HG02981 (cell line): ENCODE results near the gene LHX2.

ENCODE experiments used
- ATAC-seq: cut with Tn5 transposase; IDR thresholded peaks from one replicate; pipeline ENCODE4 v1.9.1; 2021; ENCODE audit warnings: mild to moderate bottlenecking, moderate library complexity; ENCODE audit not compliant: unreplicated experiment

LHX2 gene

DNA sequence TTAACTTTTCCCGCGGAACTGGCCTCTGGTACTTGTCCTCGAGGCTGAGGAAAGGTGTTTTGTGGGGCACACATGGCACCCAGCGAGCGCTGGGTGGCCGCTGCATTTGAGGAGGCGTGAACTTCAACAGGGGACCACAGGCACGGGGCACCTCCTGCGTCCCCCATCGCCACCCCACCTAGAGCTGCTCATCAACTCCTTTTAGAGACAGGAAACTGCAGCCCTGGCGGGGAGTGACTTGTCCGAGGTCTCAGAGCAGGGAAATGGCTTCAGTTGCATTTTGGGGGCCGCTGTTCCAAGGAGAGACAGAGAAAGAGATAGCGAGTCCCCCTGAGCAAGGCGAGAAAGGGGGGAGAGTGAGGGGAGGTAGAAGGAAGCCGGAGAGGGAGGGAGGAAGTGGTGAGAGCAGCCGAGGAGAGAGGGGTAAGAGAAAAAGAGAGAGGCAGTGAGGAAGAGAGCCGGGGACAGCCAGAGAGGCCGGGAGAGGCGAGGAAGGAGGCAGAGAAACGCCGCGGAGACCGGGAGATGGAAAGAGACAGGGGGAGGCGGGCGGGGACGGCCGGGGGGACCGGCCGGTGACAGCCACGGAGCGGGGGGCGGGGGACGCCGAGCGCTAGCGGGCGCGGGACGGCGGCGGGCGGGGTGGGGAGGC lies 12.5 kb upstream of the LHX2 start:
- ATAC-seq, result no peak

DNA sequence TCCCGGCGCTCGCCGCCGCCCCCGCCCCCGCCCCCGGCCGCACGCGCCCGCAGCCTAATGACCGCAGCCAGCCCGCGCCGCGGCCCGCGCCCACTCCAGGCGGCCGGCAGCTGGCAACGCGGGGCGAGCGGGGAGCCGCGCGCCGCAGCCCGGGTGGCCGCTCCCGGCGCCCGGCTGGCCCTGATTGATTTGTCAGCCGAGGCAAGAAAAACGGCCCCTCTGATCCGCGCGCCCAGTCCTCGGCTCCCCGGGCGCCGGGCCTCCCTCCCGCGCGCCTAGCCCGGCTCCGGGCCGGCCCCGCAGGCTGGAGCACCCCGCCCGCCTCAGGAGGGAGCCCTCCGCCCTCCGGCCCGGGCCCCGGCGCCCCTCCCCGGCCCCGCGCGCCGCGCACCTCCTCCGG lies 11.9 kb upstream of the LHX2 start:
- ATAC-seq, result no peak

DNA sequence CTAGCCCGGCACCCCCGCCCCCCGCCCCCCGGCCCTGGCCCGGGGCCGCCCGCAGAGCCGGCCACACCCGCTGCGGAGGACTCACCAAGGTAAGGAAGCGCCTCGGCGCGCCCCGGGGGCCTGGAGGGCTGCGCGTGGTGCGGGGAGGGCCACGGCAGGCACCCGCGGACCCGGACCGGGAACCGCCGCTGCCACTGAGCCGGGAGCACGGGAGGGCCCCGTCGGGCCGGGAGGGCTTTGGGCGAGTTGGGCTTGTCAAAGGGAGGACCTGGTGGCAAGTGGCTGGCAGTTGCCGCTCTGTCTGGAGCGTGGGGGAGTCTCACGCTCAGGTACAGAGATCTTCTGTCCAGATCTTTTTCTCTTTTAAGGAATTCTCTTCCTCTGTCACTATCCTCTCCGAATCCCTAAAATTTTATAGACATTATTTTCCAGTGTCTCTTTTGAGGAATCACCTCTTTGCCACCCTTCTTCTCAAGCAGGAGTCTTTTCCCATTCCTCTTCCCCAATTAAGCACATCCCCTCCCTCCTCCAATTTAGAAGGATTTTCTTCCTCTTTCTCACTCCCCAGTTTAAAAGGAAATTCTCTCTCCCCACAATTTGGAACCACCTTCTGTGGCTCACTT lies 11.3 kb upstream of the LHX2 start:
- no peak for ATAC-seq

DNA sequence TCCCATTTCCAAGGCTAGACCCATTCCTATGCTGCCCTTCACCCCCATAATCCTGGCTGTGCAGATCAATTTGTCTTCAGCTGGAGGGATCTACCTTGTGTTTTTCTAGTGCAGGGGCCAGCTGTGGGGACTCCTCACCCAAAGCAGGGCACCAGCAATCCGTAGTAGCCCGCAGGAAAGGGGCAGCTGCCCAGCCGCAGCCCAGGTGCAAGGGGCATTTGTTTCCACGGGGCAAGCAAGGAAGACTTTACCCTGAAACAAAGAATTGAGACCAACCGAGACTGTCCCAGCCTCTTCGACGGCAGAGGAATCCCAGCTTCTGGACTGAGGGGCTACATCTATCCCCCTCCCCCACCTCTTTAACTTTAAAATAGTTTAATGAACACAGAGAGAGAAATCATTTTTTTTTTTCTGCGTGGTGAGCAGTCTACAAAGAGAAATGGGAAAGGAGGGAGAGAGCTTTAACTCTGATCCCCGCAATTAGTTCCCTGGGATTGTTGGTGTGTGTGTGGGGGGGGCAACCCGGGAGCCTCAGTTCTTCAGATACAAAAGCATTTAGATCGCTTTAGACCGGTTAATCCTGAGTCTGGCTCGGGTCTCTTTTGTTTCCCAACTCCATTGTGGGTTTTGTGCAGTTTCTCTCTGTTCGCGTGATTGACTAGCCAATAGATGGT lies 10.6 kb upstream of the LHX2 start:
- ATAC-seq, result no peak

DNA sequence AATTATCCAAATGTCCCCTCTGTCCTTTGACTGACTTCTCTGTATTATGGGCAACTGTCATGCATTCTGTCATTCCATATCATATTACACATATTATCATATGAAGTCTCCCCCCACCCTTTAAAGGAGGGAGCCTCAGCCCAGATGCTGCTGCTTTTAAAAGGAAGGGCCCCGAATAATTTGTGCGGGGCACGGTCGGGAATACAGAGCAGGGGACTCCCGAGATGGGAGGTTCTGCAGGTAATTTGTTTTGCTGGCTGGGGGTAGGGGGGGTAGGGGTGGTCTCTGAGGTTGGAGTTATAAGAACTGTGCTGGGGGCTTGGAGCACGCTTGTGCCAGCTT lies 10.1 kb upstream of the LHX2 start:
- no peak for ATAC-seq

DNA sequence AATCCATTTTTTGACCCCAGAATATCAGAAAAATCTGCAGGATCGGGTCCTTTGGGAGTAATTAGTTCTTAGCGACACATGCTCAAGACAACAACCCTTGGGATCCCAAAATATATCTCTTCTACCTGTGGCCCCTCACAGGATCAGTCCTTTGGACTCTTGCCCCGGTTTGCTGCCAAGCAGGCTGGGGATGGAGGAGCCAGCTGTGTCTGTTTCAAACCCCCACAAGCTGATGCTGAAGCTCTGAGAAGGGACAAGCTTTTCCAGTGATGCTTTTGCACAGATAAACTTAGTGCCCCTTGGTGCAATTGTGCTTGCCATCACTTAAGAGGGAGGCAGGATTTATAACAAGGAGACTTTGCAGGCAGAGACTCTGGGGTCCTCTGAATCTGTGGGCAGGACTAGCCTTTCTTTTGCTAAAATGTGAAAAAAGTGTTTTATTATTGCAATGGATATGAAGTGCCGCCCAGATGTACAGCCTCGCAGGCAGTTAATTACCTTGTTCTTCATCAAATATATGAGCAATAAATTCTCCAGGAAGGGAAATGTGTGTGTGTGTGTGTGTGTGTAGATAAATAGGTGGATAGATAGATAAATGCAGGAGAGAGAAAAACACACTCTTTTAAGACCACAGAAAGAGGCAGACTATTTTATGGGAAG lies 9.6 kb upstream of the LHX2 start:
- ATAC-seq, result no peak

DNA sequence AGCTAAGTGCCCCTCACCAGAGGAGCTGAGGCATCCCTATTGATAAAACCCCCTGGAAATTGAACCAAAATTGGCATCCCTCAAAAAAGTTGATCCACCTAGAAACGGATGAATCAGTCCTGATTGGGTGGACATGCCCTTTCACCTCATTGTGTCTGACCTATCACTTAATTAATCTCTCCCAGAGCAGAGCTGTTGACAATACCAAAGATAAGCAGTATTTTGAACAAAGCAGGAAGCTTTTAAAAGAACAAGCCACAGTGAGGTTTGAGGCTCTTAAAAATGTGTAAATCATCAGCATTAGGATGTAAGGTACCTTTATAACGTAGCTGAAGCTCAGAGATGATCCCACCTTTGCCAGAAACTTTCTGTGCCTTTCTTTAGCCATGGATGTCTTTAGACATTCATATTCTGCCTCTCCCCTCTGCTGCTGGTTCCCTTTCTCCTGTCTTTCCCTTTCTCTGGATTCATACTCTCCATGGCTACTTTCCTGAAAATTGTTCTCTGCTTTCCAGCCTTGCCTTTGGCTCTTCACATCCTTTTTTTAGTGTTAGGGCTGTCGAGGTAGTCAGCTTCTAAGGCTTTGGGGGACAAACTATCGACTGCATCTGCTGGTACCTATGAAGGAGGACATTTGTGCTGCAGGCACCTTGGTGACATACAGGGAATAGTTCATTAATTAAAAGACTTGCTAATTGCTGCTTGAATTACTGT lies 7.8 kb upstream of the LHX2 start:
- no peak for ATAC-seq

DNA sequence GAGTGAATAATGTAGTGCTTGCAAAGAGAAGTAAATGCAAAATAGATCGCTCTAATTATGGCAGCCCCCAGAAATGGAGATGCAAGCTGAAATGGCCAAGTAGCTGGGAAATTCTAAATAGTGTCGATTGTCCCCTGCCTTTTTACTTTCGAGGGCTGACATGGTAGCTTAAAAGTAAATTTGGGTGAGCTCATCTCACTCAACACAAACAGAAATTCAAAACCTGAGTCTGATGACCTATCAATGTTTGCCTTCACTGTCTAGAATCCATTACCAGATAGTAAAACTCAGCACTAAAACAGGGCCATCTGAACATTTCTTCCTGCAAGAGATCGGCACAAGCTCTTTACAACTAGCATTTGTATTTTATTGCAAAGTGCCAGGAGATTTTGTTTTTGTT lies 7.0 kb upstream of the LHX2 start:
- no peak for ATAC-seq

DNA sequence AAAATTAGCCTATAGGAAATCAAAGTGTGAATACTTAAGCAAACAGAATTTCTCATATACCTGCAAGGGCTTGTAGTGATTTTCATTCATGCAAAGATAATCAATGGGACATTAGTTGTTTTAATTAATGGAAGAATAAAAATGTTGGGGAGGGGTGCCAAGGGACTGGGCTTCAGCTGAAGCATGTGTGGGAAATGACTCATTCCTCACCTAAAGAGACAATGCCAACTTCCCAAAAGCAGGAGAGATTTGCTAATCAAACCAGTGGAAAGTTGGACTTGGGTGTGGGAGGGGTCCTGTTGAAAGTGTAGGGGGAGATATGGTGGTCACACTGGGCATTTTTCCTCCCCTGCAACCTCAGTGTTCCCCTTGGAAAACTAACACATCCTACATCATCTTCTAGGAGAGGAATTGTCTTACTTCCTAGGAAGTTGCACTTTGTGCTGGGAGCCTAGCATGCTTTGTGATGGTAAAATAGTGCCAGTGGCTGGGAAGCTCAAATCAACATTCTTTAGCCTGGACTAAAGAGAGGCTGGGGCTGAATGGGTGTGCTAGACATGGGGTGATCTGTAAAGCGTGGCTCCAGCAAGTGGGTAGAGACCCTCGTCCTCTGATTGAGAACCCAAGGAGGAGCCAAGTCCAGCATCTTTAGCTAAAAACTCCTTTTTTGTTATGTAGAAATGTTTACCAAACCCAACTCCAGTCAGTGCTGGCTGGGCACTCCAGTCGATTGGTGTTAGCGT lies 6.4 kb upstream of the LHX2 start:
- no peak for ATAC-seq

DNA sequence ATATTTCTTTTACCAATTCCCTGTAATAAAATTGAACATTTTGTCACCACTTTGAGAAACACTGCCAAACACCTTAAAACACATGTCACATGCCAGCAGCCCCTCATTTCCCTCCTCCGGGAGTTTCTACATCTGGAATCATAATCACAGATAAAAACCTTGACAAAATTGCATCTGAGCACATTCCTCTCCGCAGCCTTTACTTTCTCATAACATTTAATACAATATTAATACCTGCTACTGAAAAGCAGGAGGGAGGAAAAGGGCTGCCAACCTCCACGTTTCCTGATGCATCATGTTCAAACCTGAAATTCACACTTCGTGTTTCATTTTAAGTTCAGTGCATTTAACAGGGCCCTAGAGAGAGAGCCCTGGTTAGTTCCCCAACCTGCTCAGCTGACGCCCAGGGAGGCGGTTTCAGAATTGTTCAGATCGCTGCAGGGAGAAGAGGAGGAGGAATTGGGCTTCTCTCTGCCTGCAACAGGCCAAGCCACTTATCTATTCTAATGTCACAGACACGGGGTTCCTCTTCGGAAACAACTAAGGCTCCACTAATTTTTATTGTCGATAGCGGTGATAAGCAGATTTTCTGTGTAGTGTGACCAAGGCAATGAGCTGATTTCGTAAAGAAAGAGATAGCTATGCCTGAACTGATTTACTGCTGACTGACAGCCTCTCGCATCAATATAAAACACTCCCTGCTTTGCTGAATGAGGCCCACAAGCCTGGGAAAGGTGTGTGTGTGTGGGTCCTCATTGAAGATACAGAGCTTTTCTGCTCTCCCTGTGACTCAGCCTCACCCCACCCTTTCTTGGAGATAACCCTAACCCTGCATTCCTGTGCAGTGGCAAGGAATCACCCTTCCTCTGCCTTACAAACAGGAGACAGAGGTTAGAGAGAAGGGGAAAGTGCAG lies 4.9 kb upstream of the LHX2 start:
- ATAC-seq, result no peak

DNA sequence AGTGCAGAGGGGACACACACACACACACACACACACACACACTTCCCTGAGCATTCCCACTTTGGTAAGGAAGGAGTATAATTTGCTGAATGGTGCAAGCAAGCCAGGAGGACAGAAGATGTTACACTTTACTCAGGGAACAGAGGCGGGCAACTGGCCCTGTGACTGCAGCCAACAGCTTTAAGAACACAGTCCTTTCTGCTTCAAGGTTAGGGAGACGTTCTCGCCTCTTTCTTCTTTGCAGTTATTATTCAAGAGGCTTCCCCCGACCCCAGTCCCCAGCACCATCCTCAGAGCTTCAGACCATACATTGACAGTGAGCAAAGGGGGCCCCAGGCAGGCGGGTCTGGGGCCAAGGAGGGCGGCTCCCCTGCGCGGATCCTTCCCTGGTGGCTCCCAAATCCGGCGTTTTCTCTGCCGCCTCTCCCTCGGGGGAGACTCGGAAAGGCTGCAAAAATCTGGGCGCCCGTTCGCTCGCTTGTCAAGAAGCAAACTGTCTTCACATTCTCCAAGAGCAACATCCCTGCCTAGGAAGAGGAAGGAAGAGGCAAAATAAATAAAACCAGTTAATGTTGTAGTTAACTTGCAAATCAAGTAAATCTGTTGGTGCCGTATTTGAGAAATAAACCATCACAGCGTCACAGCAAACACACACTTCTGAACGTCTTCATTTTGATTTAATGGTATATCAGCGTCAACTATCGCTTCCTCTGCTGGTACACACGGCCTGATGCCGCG lies 3.8 kb upstream of the LHX2 start:
- ATAC-seq, result no peak

DNA sequence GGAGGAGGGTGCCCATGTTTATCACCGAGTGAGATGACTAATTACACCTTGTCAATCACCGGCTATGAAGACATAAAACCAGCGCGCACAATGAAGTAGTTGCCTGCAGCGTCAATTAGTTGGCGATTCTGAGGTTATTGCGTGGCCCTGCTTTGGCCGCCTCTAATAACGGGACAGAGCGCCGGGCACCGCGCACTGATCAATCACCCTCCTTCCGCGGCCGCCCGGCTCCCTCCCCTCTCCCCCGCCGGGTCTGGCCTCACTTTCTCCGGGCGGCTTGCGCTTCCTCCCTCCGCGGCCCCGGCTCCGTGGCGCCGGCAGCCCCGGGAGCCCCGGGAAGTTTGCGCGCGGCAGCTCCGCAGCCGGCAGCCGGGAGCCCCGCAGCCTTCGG lies 3.3 kb upstream of the LHX2 start:
- no peak for ATAC-seq

DNA sequence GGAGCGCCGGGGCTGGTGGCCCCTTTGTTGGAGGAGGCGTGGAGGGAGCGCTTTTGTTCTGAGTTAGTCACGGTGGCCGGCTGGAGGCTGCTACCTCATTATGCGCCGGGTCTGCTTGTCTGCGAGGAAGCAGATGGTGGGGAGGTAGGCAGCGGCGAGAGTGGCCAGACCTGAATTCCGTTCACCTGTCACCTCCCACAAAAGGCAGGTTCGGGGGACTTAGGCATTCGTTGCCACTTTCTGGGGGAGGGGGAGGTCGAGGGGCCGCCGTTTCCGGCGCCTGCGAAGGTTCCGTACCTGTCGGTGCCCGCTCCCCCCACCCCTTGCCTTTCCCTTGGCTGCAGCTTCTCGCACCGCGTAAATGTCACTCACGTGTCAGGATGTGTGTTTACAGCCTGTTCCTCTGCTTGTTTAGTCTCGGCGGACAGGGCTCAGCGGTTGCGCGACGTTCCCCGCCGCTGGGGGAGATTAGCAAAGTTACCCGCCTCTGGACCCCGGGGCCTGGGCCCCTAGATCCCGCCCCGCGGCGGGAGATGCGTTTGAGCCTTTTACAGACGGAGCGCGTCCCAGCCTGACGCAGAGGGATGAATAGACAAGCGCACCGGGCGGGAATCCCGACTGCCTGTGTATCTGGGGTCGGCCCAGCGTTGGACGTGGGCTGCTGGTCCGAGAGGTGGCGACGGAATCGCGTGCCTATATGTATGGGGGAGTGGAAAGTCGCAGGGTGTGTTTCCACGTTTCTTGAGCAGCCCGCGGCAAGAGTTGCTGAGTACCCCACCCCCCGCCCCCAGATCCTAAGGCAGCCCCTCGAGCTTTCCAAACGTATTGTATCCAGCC lies 2.7 kb upstream of the LHX2 start:
- no peak for ATAC-seq

DNA sequence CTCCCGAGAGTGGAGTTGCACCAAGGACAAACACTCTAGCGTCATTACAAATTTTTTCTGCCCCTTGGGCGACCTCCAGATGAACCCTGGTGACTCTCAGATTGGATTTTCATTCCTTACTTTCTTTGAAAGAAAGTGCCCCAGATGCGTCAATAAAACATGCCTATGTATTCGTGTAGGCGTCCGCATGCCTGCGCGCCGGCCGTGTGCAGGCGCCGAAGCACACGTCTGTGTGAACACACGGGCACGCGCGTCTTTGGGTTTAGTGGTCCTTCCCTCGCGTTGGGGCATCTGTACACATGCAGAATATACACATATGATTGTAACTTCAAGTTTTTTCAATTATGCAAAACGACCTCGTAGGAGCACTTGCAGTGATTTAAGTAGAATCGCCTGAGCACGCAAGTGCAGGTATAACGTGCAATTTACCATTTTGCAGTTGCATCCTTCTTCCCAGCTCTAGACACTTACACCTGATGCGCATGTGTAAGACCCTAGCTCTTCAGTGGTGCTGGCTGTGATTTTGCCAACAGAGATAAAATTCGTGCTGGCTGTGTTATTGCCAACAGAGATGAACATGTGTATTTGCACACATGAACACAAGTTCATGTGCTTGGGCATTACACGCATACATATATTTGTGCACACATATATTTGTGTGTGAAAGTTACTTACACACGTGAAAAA lies 1.9 kb upstream of the LHX2 start:
- no peak for ATAC-seq

DNA sequence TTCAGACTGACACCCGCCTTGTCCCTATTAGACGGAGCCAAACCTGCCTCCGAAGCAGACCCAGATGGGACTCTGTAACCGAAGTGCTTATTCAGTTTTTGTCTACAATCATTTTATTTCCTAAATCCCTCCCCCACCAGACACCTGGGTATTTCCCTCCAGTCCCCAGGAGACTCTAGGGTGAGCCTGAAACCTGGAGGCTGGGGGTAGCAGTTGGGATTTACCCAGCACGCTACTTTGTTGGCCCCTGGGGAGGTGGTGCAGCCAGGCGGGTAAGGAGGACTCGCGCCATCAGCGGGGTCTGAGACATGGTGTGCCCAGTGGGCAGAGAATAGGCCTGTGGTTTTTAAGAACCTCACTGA lies 1.3 kb upstream of the LHX2 start:
- no peak for ATAC-seq

DNA sequence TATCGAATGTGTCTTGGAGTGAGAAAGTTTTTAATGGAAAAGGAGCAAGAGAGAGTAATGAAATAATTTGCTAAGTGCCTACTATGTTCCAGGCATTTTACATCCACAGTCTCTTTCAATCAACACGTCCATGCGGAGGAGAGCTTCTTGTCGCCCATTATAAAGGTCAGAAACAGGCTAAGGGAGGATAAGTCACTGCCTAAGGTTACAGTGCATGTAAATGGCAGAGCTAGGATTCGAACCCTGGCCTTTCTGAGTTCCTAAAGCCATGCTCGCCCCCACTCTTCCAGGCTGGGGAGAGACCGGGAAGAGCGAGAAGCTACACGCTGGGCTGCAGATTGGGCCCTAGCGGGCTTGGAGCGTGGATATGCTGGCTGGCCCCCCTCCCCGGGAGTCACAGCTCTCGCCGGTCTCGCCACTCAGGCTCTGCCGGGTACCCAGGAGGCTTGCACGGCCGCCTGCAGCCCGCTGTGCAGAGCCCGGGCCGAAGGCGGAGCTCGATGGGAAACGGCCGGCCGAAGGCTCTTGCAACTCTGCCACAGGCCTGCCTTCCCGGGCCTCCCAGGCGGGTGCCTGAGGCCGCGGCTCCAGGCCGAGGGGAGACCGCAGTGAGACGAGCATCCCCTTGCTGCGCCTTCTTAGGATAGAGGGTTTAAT lies 775 bp upstream of the LHX2 start:
- ATAC-seq, result no peak
